Fibroblast of lung (primary cell): Measurements from ENCODE around the gene AOAH. TPM values are rescaled to one million over a fixed set of nuclear protein-coding genes. Genes with fewer than 3 reads are reported as not detected.

Experiments
- DNase-seq, 2 donors: peaks; one replicate each; pipeline versions ENCODE4 v3.0.0 to v3.0.0-alpha.2; 2010; ENCODE audit warnings: low read depth in 2 of 2
- H2AFZ ChIP-seq: 2 replicates; pipeline ENCODE4 v1.5.1; 2012; ENCODE audit warnings: low read length, control low read depth, inconsistent platforms
- H3K27ac ChIP-seq: 2 replicates; pipeline ENCODE4 v1.5.1; 2011; ENCODE audit warnings: low read length, control low read depth; ENCODE audit not compliant: insufficient read depth
- H3K27me3 ChIP-seq: 2 replicates; pipeline ENCODE4 v1.5.1; 2011; ENCODE audit warnings: mild to moderate bottlenecking, low read length; ENCODE audit not compliant: control insufficient read depth, insufficient read depth
- H3K36me3 ChIP-seq: 2 replicates; pipeline ENCODE4 v1.5.1; 2011; ENCODE audit warnings: low read length; ENCODE audit not compliant: control insufficient read depth, insufficient read depth
- H3K4me1 ChIP-seq: 2 replicates; pipeline ENCODE4 v1.5.1; 2011; ENCODE audit warnings: low read length; ENCODE audit not compliant: control insufficient read depth, insufficient read depth; ENCODE audit errors: extremely low read depth
- H3K4me2 ChIP-seq: 2 replicates; pipeline ENCODE4 v1.5.1; 2011; ENCODE audit warnings: low read length, control low read depth; ENCODE audit not compliant: insufficient read depth; ENCODE audit errors: extremely low read depth
- H3K4me3 ChIP-seq, 4 experiments: fragments of 200-600 bp in 1 of 4; sonication (generic) in 1 of 4; replicated peaks in 1 of 4; 2 replicates each; pipeline ENCODE4 v1.5.1; 2011 to 2016; ENCODE audit warnings: low read length in 4 of 4, low read depth in 3 of 4, mild to moderate bottlenecking in 3 of 4, control low read depth in 2 of 4, inconsistent platforms in 1 of 4, mixed read lengths in 1 of 4; ENCODE audit not compliant: insufficient read depth in 1 of 4; ENCODE audit errors: control extremely low read depth in 1 of 4
- H3K79me2 ChIP-seq: 2 replicates; pipeline ENCODE4 v1.5.1; 2012; ENCODE audit warnings: mild to moderate bottlenecking, low read length, inconsistent platforms; ENCODE audit not compliant: control insufficient read depth, insufficient read depth
- H3K9ac ChIP-seq: 2 replicates; pipeline ENCODE4 v1.5.1; 2011; ENCODE audit warnings: mild to moderate bottlenecking, low read length, control low read depth; ENCODE audit not compliant: insufficient read depth
- H3K9me3 ChIP-seq: 2 replicates; pipeline ENCODE4 v1.5.1; 2012; ENCODE audit warnings: low read depth, low read length; ENCODE audit not compliant: control insufficient read depth, insufficient read depth
- H4K20me1 ChIP-seq: 2 replicates; pipeline ENCODE4 v1.5.1; 2011; ENCODE audit warnings: low read length; ENCODE audit not compliant: control insufficient read depth, insufficient read depth; ENCODE audit errors: extremely low read depth
- CTCF ChIP-seq, 2 donors: IDR thresholded peaks in 1 of 2; conservative IDR thresholded peaks in 1 of 2; 1 replicate in 1 of 2; 2 replicates in 1 of 2; pipeline ENCODE4 v1.5.1; 2011 to 2012; ENCODE audit warnings: low read length in 2 of 2, control low read depth in 1 of 2, inconsistent platforms in 1 of 2, low read depth in 1 of 2, mild to moderate bottlenecking in 1 of 2
- EZH2 ChIP-seq: IDR thresholded peaks from 2 replicates; pipeline ENCODE4 v1.5.1; 2012; ENCODE audit warnings: low read length, control low read depth, mild to moderate bottlenecking; ENCODE audit errors: missing control alignments
- polyA plus RNA-seq, 2 donors: library from polyadenylated mRNA; depleted of rRNA in 1 of 2; stranded (reverse) in 1 of 2; unstranded in 1 of 2; fragments of >200 nt; gene quantifications; 2 replicates each; pipeline ENCODE4 v1.2.1, GENCODE V29; 2011 to 2012; ENCODE audit warnings: missing spikeins in 1 of 2
- total RNA-seq: library from RNA; depleted of rRNA; stranded (reverse); fragments of >200 nt; gene quantifications from 2 replicates; pipeline ENCODE4 v1.2.1, GENCODE V29; 2014

AOAH gene
- total and polyA plus RNA-seq, 2 donors (not counting 1 experiment from before 2014, with no cell fraction given): not detected

GRCh38 chr7:36575832-36576231 lies 148.5 kb downstream of the AOAH start:
- TF ChIP-seq CTCF (conservative IDR thresholded peaks at IDR 0.05 in 1 of 2, IDR thresholded peaks at IDR 0.05 in 1 of 2; ENCODE audit: low read depth in 1 of 2, low read length in 2 of 2) (no peak), EZH2 (no peak)
- H4K20me1 ChIP-seq: no peaks in the 10 kb centered on the region
- no peaks in the 10 kb centered on the region for H3K27me3 ChIP-seq
- H3K4me1 ChIP-seq: no peaks in the 10 kb centered on the region
- H3K4me2 ChIP-seq: no peak overlapping the region
- no peak overlapping the region for H3K9ac ChIP-seq
- H3K79me2 ChIP-seq: no peaks in the 10 kb centered on the region
- H3K4me3 ChIP-seq: no peak overlapping the region
- no peaks in the 10 kb centered on the region for H3K9me3 ChIP-seq
- H3K36me3 ChIP-seq: no peaks in the 10 kb centered on the region
- H3K27ac ChIP-seq: no peak overlapping the region
- no peak for DNase-seq
- no peak overlapping the region for H2AFZ ChIP-seq

DNA sequence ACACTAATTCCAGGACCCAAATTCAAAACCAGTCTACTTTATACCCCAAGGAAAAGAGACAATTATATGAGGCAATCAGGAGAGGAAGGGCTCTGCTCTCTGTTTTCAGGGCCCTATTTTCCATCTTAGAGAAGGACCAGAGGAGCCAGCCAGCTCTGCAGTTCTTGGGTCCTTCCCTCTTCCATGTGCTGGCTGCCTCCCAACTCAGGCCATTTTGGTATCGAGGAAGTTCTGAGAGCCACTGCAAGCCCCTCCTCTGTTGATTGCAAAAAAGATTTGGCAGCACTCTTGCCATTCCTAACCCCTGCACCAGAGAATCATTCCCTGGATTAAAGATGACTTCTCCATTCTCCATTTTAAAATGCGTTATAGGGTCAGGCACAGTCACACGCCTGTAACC lies 151.2 kb downstream of the AOAH start:
- DNase-seq: no peak
- Histone ChIP-seq H3K4me2 (no peak overlapping the region), H3K9me3 (no peaks in the 10 kb centered on the region), H3K27me3 (no peaks in the 10 kb centered on the region), H4K20me1 (no peaks in the 10 kb centered on the region), H2AFZ (no peak overlapping the region), H3K27ac (no peak overlapping the region), H3K79me2 (no peaks in the 10 kb centered on the region), H3K4me1 (no peaks in the 10 kb centered on the region), H3K4me3 (no peak overlapping the region), H3K9ac (no peak overlapping the region), H3K36me3 (no peaks in the 10 kb centered on the region)
- TF ChIP-seq EZH2 (no peak), CTCF (conservative IDR thresholded peaks at IDR 0.05 in 1 of 2, IDR thresholded peaks at IDR 0.05 in 1 of 2; ENCODE audit: low read depth in 1 of 2, low read length in 2 of 2) (no peak)

GRCh38 chr7:36571190-36571560 lies 153.1 kb downstream of the AOAH start:
- Histone ChIP-seq H3K36me3 (no peaks in the 10 kb centered on the region), H4K20me1 (no peaks in the 10 kb centered on the region), H3K27ac (no peak overlapping the region), H3K4me1 (no peaks in the 10 kb centered on the region), H3K27me3 (no peaks in the 10 kb centered on the region), H3K4me2 (no peak overlapping the region), H3K9ac (no peak overlapping the region), H3K4me3 (no peak overlapping the region), H3K9me3 (no peaks in the 10 kb centered on the region), H3K79me2 (no peaks in the 10 kb centered on the region), H2AFZ (no peak overlapping the region)
- DNase-seq: no peak
- no peak for TF ChIP-seq CTCF (conservative IDR thresholded peaks at IDR 0.05 in 1 of 2, IDR thresholded peaks at IDR 0.05 in 1 of 2; ENCODE audit: low read depth in 1 of 2, low read length in 2 of 2)
- TF ChIP-seq EZH2: no peak
